PC-3 (cell line): ENCODE results near the gene MPV17L2.

Experiments
- CTCF ChIP-seq: fragments of 300-600 bp; sonication (generic); conservative IDR thresholded peaks from 2 replicates; pipeline ENCODE4 v1.5.1; 2017; ENCODE audit warnings: antibody characterized with exemption, low read depth, mild to moderate bottlenecking, low read length
- EZH2 ChIP-seq: fragments of 300-600 bp; sonication (generic); IDR thresholded peaks from one replicate; pipeline ENCODE4 v1.6.1; 2017; ENCODE audit warnings: antibody characterized with exemption, mild to moderate bottlenecking, low read length; ENCODE audit not compliant: unreplicated experiment
- EZH2phosphoT487 ChIP-seq: fragments of 300-600 bp; sonication (generic); IDR thresholded peaks from 2 replicates; pipeline ENCODE4 v1.6.1; 2018; ENCODE audit warnings: mild to moderate bottlenecking, antibody characterized with exemption, low read length, borderline replicate concordance

DNA sequence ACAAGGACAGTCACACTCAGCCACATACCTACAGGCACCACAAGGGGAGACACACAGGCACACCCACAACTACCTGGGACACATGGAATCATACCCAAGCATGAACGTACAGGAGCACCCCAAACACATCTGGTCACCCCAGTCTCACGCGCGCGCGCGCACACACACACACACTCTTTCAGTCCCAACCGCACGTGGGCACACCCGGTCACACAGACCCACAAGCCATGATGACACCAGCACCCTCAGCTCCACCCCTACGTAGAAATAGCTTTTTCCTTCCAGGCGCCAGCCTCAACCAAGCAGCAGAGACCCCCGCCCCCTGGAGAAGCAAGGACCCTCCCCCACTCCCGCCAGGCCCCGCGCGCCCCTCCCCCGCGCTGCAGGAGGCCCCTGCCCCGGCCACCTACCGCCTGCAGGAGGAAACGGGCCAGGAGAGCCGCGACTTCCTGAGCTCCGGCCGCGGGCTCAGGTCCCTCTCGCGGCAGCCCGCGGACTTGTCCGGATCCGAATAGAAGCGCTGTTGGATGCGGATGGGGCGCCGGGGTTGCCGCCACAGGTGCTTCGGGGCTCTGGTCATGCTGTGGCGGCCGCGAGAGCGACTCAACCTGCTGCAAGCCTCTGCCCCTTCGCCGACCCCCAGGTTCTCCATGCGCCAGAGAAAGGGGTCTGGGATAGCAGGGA is 39.7 kb downstream of the MPV17L2 start:
- TF ChIP-seq EZH2 (no peak), CTCF (no peak), EZH2phosphoT487 (no peak)
